HG02870 (cell line): ENCODE measurements around the gene ATF7IP.
"Not testable (repeated sequence)": the region's sequence is repeated elsewhere in the genome, so short reads cannot be mapped to it uniquely, and the experiment has no call there.

Source experiments
- ATAC-seq: cut with Tn5 transposase; IDR thresholded peaks from one replicate; pipeline ENCODE4 v1.9.1; 2021; ENCODE audit warnings: mild to moderate bottlenecking, moderate library complexity; ENCODE audit not compliant: unreplicated experiment

The ATF7IP gene

DNA sequence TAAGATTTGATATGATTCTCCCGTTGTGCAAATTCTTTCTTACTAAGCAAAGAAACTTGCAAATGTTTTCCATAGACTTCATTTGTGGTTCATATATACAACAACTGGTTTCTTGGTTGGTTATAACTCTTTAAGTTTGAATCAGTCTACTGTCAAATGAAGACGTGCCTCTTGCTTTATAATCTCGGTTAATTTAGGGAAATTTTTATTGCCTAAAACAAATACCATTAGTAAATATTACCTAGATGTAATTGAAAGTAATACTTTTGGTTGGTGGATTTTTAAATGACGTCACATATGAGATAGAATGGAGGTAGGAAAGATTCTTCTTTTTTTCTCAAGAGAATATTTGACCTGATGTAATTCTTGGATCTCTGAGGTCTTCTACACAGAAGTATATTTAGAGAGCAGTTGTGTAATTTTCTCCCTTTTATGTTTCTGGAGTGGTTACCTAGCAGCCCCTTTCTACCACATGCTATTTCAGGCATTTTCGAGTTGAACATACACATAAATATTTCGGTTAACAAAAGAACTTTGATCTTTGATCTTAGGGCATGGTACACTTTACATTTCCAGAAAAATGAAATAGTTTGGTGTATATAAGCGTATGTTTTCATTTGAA lies 1.7 kb downstream of the ATF7IP start:
- ATAC-seq: peak; percentile 61

DNA sequence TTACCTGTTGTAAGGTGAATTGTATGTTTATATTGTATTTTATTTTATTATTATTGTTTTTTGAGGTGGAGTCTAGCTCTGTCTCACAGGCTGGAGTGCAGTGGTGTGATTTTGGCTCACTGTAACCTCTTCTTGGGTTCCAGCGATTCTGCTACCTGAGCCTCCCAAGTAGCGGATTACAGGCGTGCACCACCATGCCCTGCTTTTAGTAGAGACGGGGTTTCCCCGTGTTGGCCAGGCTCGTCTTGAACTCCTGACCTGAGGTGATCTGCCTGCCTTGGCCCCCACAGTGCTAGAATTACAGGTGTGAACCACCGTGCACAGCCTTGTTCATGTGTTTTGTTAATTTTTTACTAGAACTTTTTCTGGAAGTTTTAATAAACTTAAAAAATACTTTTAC lies 3.8 kb downstream of the ATF7IP start:
- ATAC-seq: no peak

DNA sequence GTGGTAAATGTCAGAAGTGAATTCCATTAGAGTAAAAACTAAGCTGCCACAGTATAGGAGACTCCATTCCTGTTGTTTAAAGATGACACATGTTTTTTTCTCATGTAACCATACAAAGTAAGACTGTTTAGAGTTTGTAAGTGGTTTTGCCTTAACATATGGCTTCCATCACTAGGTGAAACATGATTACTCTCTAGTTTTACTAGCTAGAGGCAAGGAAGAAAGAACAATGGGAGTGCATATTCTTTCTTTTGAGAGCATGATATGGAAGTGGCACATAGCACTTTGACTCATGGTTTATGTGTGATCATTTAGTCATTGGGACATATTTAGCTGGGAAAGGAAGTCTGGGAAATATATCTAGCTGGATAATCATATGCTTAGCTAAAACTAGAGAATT lies 7.7 kb downstream of the ATF7IP start:
- ATAC-seq: no peak

DNA sequence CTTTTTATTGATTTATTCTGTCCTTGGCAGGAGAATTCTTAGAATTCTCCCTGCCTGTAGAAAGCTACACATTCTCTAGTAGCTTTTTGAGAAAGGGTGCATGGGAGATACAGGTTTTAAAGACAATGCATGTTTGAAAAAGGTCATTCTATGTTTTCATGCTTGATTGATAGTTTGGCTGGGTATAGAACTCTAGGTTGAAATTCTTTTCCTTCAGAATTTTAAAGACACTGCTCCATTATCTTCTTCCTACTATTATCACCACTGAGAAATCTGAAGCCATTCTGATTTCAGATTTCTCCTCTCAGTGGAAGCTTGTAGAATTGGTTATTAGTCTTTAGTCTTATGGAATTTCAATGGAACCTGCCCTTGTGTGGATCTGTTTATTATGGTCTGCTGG lies 14.0 kb downstream of the ATF7IP start:
- ATAC-seq: no peak

DNA sequence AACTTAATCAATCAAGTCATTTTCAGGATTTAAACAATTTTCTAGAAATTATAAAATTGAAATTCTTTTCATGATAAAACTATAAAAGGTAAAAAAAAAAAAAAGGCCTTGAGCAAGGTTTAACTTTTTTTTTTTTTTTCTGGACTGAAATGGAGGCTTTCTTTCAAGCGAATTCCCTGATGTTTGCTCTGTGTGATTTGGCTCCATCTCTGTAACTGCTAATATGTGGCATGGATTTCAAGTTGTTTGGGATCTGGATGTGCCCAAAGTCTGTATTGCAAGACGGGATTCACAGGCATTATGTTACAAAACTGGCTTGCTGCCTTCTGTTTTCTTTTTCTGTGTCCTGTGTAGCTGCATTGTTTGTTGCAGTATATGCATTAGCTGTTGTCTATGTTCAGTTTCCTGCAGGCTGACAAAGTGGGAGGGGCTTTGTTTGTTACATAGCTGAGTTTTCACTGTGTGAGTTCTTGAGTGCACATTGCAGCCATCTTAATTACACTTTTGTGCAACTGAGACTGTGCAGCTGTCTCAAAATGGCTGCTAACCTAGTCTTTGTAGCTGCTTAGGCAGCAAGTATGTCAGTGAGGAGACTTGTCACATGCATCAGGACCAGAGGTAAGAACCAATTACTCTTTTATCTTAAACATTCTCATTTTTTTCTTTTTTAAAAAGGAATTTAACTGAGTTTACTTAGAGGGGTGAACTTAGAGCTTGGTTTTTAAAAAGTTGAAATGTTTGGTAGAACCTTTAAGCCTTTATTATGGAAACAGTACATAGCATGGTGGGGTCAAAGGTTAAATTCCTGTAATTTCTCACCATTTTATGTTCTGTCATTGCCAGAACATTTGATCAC lies 19.5 kb downstream of the ATF7IP start:
- ATAC-seq: peak; percentile 90

DNA sequence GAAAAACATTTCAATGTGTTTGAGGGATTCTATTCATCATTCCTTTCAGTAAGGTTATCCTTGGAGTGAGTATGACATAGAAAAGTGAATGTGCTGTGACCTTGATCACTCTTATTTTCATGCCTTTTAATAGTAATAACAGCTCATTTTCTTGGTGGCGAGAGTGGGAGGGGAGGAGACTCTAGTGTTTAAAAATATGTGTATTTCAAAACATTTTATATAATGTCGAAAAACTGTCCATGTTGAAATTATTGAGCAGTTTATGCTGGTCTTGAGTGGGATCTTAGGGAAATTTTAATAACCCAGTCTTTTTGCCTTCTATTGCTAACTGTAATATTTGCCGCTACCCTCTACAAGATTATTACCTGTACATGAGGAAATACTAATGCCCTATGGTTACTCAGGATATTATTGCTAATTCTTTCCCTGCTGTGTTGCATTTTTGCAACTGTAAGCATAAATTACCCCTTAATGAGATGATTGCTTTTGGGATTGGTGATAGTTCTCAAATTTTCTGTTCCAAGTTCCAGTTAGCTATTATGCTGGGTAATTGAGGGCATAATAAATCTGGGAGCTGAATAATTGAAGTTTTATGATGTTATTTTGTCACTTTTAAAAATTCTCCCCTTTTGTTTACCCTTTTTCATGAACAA lies 21.9 kb downstream of the ATF7IP start:
- ATAC-seq: no peak

DNA sequence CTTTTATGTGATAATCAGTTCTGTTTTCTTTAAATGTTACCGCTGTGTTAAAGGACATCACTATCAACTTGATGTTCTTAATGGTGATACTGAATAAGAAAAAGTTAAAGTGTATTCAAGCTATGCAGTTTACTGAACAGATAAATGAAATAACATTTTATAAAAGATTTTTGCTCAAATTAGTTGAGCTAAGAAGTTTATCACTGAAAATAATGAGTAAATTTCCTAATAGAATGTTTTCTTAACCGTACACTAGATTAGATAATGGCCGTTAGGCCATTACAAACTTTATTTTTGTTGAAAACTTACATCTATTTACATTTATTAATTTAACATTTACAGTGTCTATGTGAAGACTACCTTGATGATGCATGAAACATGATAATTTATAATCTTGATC lies 25.0 kb downstream of the ATF7IP start:
- ATAC-seq: no peak

DNA sequence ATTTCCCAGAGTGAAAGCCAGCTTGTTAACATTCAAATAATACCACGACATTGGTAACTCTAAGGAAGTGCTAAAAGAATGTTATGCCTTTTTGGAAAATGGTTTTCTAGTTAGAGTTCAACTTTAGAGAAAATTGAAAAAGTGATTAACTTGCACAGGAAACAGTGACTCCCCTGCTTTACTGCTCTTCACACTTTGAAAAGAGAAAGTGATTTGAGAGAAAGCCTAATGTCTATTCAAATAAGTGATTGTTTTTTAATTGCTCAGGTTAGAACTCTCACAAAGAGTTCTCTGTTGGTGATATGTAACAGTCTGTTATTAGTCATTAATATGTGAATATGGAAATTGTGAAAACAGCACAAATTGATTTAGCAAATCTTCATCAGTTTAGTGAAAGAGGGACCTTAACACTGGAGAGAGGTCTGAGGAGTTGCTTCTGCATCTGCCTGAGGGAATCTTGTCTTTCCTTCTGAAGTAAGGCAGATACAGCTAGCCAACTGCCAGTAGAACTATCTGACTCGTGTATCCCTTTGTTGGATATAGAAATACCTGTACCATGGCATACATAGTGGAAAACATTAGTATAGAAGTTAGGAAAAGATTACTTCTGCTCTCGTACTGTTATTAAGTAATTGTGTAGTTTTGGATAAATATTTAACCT lies 25.5 kb downstream of the ATF7IP start:
- ATAC-seq: no peak

DNA sequence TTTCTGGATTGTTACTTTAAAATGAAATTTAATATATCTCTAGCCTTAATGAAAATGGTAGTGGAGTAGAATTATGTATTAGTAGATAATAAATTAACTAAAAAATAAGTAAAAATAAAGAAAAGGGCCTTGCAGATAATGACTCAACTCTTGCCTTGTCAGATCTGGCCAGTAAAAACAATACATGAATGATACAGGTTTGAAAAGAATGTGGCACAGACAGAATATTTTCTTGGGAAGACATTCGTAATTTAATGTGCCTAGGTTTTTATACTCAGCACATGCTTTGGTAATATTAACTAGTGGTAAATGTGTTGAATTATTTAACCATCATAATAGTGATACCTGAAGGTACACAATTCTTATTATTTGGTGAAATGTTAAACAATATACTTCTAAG lies 28.3 kb downstream of the ATF7IP start:
- no peak for ATAC-seq

DNA sequence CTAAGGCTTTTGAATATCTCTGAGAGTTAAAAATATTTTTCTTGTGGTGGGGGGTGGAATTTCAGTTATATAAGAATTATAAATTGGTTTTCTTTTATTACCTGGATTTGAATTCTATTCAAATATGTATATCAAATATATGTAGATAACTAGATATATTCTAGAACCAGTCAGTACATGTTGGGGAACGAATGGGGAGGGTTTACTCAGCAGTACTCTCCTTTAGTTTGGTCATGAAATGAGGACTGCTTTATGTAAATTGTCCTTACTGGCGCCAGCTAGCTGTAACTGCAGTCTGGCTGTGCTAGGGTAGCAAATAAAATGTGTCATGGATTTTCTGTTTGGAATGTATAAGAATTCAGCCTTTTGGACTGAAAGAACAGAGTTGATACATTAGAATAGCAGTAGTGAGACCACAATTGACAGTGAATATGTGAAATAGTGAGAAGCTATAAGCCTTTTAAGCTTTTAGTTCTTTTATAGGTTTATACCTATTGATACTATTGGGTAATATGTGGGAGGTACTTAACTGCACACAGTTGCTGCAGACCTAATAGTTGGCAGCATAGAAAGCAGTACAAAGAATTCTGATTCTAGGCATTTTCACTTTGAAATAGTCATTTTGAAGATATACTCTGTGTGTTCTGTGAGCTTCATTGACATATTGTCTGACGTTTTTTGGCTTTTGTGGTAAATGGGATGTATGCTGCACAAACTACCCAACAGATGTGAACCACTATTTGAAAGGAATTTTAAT lies 29.0 kb downstream of the ATF7IP start:
- peak; percentile 73 for ATAC-seq

DNA sequence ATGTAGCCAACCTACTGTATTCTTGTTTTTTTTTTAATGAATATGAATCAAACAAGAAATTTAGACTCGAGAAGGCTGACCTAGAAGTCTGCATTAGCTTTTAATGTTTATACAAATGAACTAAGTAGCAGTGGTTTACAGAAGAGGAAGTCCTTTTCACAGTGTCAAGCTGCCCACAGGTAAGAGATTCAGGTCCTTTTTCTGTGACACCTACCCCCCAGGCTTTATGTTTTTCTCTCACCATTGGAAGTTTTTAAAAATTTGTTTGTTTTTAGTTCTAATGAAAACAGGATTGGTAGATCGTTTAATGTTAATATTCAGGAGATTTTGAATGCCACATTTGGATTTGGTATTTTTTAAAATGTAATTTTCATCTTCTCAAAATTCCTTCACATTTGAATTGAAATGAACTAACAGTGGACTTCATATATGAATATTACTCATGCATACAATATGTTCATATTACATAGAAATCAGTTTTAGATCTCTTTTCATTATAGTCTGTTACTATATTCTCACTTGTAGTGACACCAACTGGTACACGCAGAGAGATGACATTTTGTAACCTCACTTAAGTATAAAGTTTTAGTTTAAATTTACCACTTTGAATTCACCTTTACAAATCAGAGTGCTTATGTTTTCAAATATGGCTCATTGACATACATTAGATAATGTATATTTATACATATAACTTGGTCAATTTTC lies 29.7 kb downstream of the ATF7IP start:
- ATAC-seq: peak; percentile 41

DNA sequence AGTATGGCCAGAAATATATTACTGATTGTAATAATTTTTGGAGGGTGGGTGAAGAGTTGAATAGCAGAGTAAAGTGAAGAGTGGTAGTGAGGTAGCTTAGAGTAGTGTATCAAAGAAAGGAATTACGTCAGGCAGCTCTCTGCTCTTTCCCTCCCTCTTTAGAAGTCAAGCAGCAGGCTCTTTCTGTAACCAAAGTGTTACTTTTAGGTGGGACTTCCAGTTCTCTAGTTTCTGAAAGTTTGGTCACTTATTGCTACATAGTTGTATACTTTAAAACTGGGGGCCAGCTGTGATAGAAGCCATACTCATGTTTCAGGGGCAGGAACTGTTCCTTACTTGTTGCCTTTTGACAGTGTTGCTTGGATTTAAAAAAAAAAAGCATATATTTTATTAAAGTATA lies 30.6 kb downstream of the ATF7IP start:
- ATAC-seq: peak; percentile 53

DNA sequence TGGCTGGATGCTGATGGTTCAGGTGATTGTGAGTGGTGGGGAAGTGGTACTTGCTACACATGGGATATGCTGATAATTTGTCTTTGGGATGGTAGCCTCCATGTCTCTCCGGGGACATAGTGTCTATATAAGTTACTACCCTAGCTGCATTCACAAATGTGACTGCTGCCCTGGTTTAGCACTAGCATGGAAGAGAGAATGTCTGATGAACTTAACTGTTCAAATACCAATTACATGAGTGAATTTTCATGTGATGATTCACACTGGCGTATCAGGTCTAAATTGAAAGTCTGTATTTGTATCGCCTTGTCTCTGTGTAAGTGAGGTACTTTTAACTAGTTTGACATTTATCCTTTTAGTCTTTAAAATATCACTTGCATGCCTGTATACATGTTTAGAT lies 34.4 kb downstream of the ATF7IP start:
- ATAC-seq: no peak

DNA sequence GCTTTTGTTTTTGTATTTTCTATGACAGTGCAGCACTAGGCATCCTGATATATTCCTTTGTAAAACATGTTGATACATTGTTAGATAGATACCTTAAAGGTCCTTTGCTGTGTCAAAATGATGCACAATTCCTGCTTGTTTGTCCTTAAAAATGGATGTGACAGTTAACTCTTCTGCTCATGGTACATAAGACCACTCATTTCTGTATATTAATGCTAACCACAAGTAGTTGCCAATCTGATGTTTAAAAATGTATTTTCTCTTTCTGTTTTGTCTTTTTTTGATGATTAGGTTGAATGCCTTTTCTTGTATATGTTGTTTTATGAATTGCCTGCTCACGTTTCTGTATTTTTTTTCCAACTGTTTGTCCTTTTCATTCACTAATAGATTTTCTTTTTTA lies 35.1 kb downstream of the ATF7IP start:
- no peak for ATAC-seq

DNA sequence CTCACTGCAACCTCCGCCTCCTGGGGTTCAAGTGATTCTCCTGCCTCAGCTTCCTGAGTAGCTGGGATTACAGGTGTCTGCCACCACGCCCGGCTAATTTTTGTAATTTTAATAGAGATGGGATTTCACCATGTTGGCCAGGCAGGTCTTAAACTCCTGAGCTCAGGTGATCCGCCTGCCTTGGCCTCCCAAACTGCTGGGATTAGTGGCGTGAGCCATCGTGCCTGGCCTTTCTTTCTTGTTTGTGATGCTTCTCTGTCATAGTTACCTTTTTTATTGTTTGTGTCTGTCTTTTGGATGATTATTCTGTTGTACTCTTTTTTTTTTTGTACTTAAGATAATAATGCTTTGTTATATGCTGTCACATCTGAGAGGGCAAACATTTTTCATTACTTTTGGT lies 35.8 kb downstream of the ATF7IP start:
- not testable (repeated sequence) for ATAC-seq

DNA sequence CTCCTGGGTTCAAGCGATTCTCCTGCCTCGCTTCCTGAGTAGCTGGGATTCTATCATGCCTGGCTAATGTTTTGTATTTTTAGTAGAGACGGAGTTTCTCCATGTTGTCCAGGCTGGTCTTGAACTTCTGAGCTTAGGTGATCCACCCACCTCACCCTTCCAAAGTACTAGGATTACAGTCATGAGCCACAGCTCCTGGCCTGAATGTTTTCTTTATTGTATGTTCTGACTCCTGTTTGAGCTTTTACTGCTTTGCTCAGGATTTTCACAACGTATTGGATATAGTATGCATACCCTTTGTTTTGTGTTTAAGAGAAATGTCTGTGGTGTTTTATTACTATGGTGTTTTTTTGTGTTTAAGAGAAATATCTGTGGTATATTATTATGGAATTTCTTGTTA lies 37.2 kb downstream of the ATF7IP start:
- no peak for ATAC-seq

DNA sequence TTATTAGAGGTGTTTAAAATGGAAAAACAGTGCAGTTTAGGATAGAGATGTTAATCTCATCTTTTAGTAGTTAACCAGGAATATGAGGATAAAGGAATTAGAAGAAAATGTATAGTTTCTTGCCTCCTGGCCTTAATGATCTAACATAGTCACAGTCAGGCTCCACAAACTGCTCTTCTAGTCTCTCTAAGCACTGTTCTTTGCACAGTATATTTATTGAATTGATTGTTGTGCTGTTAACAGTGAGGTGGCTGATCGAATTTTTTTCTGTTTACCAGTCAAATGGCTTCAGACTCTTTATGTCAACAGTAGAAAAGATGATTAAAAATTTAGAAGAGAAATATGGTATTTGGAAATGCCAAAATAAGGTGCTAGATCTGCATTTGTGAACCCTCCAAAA lies 37.8 kb downstream of the ATF7IP start:
- ATAC-seq: no peak

DNA sequence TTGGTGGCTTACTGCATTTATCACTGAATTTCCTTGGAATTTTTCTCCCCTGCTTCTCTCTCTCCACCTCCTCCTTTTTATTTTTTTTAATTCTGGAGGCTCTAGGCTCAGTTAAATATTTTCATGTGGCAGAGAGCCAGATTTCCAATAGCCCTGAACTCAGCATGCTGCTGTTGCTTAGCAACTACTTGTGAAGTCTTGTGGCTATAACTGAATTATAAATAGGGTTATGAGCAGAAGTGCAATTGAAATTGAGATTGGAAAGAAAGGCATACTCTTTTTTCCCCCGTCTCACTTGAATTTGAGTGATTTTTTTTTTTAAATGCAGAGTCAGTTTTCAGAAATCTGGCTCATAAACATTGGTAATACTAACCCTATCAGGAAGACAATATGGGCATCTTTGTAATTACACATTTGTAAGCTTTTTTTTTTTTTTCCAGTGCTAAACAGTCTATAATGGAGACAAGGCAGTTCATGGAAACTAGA lies 38.3 kb downstream of the ATF7IP start:
- peak; percentile 63 for ATAC-seq

DNA sequence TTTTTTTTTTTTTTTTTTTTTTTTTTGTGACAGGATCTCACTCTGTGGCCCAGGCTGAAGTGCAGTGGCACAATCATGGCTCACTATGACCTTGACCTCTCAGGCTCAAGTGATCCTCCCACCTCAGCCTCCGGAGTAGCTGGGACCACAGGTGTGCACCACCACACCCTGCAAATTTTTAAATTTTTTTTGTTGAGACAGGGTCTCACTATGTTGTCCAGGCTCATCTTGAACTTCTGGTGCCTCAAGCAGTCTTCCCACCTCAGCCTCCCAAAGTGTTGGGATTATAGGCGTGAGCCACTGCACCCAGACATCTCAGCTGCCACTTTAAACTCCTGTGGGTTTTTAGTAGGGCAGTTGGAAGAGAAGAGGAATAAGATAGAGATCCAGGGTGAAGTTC lies 39.9 kb downstream of the ATF7IP start:
- ATAC-seq: not testable (repeated sequence)

DNA sequence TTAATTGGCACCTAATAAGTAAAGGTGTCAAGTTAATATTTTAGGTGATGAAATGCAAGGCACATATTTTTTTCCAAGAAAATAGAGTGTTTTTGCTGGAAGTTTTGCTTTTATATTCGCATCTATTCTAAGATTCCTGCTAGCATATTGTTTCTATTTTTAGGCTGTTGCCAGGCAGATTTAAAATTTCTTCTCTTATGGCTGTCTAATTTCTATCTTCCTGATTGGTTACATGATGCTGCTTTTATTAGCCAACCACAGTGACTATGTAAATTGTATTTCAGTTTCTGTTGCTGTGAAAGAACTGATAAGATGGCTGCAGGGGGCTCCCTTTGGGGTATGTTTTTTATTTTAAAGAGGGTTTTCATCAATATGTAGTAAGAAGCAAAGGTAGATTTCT lies 42.7 kb downstream of the ATF7IP start:
- ATAC-seq: no peak
